Liver (tissue), 9 donors: ENCODE measurements around the gene PCGF6. TPM values are rescaled to one million over a fixed set of nuclear protein-coding genes. Genes with fewer than 3 reads are reported as not detected.
A peak's percentile ranks its signal among the peaks of the same experiment; 100 is the strongest.

Experiments
- DNase-seq: peaks from one replicate; pipeline ENCODE4 v3.0.0-alpha.2; 2017; ENCODE audit warnings: low spot score
- H3K27ac ChIP-seq, 2 donors: one replicate each; pipeline ENCODE4 v1.7.0; 2013; ENCODE audit warnings: inconsistent platforms in 2 of 2, low read length in 2 of 2, control low read depth in 1 of 2, low read depth in 1 of 2, mild to moderate bottlenecking in 1 of 2
- H3K27me3 ChIP-seq, 4 donors: one replicate each; pipeline versions ENCODE4 v1.6.1 to v1.7.0; 2013; ENCODE audit warnings: low read length in 3 of 4, inconsistent platforms in 1 of 4, mild to moderate bottlenecking in 1 of 4, moderate library complexity in 1 of 4; ENCODE audit not compliant: control insufficient read depth in 4 of 4, insufficient read depth in 4 of 4
- H3K36me3 ChIP-seq, 4 donors: one replicate each; pipeline versions ENCODE4 v1.6.1 to v1.7.0; 2013; ENCODE audit warnings: low read length in 3 of 4, mild to moderate bottlenecking in 3 of 4, low read depth in 1 of 4, moderate library complexity in 1 of 4; ENCODE audit not compliant: control insufficient read depth in 4 of 4, insufficient read depth in 3 of 4
- H3K4me1 ChIP-seq, 4 donors: one replicate each; pipeline versions ENCODE4 v1.6.1 to v1.7.0; 2013; ENCODE audit warnings: low read length in 3 of 4, mild to moderate bottlenecking in 3 of 4, moderate library complexity in 1 of 4; ENCODE audit not compliant: control insufficient read depth in 4 of 4, insufficient read depth in 4 of 4
- H3K4me3 ChIP-seq, 3 donors: one replicate each; pipeline versions ENCODE4 v1.6.1 to v1.7.0; 2013; ENCODE audit warnings: low read length in 3 of 3, control low read depth in 1 of 3, low read depth in 1 of 3, mild to moderate bottlenecking in 1 of 3
- H3K9ac ChIP-seq, 2 donors: one replicate each; pipeline ENCODE4 v1.7.0; 2013; ENCODE audit warnings: low read length in 2 of 2, mild to moderate bottlenecking in 2 of 2, moderate library complexity in 2 of 2, control low read depth in 1 of 2, low read depth in 1 of 2
- H3K9me3 ChIP-seq, 4 donors: one replicate each; pipeline versions ENCODE4 v1.6.1 to v1.7.0; 2013; ENCODE audit warnings: low read length in 3 of 4; ENCODE audit not compliant: control insufficient read depth in 4 of 4
- ATF3 ChIP-seq: IDR thresholded peaks from 2 replicates; pipeline ENCODE4 v1.6.1; 2016; ENCODE audit warnings: antibody characterized with exemption
- CTCF ChIP-seq: fragments of 150-350 bp; IDR thresholded peaks from 2 replicates; pipeline ENCODE4 v1.5.1; 2017; ENCODE audit warnings: improper control_type of control experiment, low read depth, low read length; ENCODE audit not compliant: missing input control
- HNF4A ChIP-seq, 2 donors: conservative IDR thresholded peaks; 2 replicates each; pipeline ENCODE4 v1.6.1; 2016; ENCODE audit warnings: antibody characterized with exemption in 2 of 2, mild to moderate bottlenecking in 2 of 2
- HNF4G ChIP-seq: IDR thresholded peaks from 2 replicates; pipeline ENCODE4 v1.6.1; 2016; ENCODE audit warnings: antibody characterized with exemption
- MAX ChIP-seq: IDR thresholded peaks from 2 replicates; pipeline ENCODE4 v1.6.1; 2016; ENCODE audit warnings: antibody characterized with exemption
- NR2F2 ChIP-seq: IDR thresholded peaks from 2 replicates; pipeline ENCODE4 v1.6.1; 2016; ENCODE audit warnings: antibody characterized with exemption
- RAD21 ChIP-seq, 2 donors: IDR thresholded peaks; 2 replicates each; pipeline ENCODE4 v1.6.1; 2016; ENCODE audit warnings: antibody characterized with exemption in 2 of 2, mild to moderate bottlenecking in 2 of 2
- REST ChIP-seq: IDR thresholded peaks from 2 replicates; pipeline ENCODE4 v1.6.1; 2016; ENCODE audit warnings: antibody characterized with exemption, mild to moderate bottlenecking
- RXRA ChIP-seq, 2 donors: IDR thresholded peaks; 2 replicates each; pipeline ENCODE4 v1.6.1; 2017 to 2018; ENCODE audit warnings: antibody characterized with exemption in 2 of 2, mild to moderate bottlenecking in 1 of 2
- YY1 ChIP-seq: IDR thresholded peaks from 2 replicates; pipeline ENCODE4 v1.6.1; 2016; ENCODE audit warnings: antibody characterized with exemption, mild to moderate bottlenecking
- WGBS: extraction: QIAGEN DNeasy Blood & Tissue Kit; methylation state at CpG from one replicate; pipeline ENCODE4 v1.1.7; 2013; 5-methylcytosine and 5-hydroxymethylcytosine counted together
- polyA plus RNA-seq, 2 donors: library from polyadenylated mRNA; stranded (reverse) in 1 of 2; unstranded in 1 of 2; fragments of 200-250 nt in 1 of 2; fragments of >200 nt in 1 of 2; fragmentation: Nextera tagmentation in 1 of 2; extraction: Ambion mirVana in 1 of 2; gene quantifications; one replicate each; pipeline versions ENCODE4 v1.2.1 to v1.2.3, GENCODE V29; 2013 to 2015
- total RNA-seq, 2 donors: library from RNA; depleted of rRNA; stranded (reverse); fragments of >200 nt; gene quantifications; one replicate each; pipeline ENCODE4 v1.2.3, GENCODE V29; 2014
- donor health status: healthy.
- donor health status: healthy.
- donor health status: healthy.
- donor health status: healthy.
- donor health status: healthy.

Gene PCGF6
- total and polyA plus RNA-seq, 4 donors = 5.3 to 8.0 (median 6.2) TPM

- Histone ChIP-seq H3K9ac (no peak overlapping the region), H3K9me3 (no peaks in the 10 kb centered on the region), H3K27ac (no peak overlapping the region), H3K4me1 (peaks cover 0 to 5% (median 0%) of the 10 kb centered on the region in 4 donors), H3K36me3 (no peaks in the 10 kb centered on the region), H3K27me3 (no peaks in the 10 kb centered on the region), H3K4me3 (no peak overlapping the region)
- DNase-seq = no peak
- WGBS = 51% methylated on average over 4 of the region's 4 CpGs
- no peak for TF ChIP-seq REST
- peak; percentile 29 to 51 for TF ChIP-seq HNF4A (conservative IDR thresholded peaks at IDR 0.05)
Observed at GRCh38 chr10:103291588-103291987, 59.4 kb downstream of the PCGF6 start.

GRCh38 chr10:103287992-103288391, 62.9 kb downstream of the PCGF6 start:
- peak; percentile 37 for TF ChIP-seq YY1
- TF ChIP-seq ATF3 = no peak
- peak; percentile 35 for TF ChIP-seq MAX
- peak; percentile 64 for TF ChIP-seq REST
- no peak for TF ChIP-seq HNF4G
- TF ChIP-seq HNF4A (conservative IDR thresholded peaks at IDR 0.05) = peak; percentile 36 to 80
- peak in 1 of 2 donors; percentile 29 for TF ChIP-seq RXRA (IDR thresholded peaks at IDR 0.05)
- no peak for DNase-seq
- 55% methylated on average over 5 of the region's 5 CpGs for WGBS
- Histone ChIP-seq H3K9me3 (no peaks in the 10 kb centered on the region), H3K9ac (peak overlapping the region in 1 of 2 donors; percentile 38), H3K36me3 (no peaks in the 10 kb centered on the region), H3K4me3 (no peak overlapping the region), H3K4me1 (peaks cover 0 to 5% (median under 1%) of the 10 kb centered on the region in 4 donors), H3K27me3 (no peaks in the 10 kb centered on the region), H3K27ac (peak overlapping the region; percentile 57 to 82)

- WGBS = 50% methylated on average over 11 of the region's 11 CpGs
- H3K27me3 ChIP-seq = no peaks in the 10 kb centered on the region
- H3K9me3 ChIP-seq = no peaks in the 10 kb centered on the region
- peaks cover 0 to 5% (median under 1%) of the 10 kb centered on the region in 4 donors for H3K4me1 ChIP-seq
- DNase-seq = no peak
- no peak overlapping the region for H3K27ac ChIP-seq
- no peak overlapping the region for H3K9ac ChIP-seq
- no peak overlapping the region for H3K4me3 ChIP-seq
- no peaks in the 10 kb centered on the region for H3K36me3 ChIP-seq
- TF ChIP-seq REST = peak; percentile 37
- TF ChIP-seq HNF4A (conservative IDR thresholded peaks at IDR 0.05) = peak in 1 of 2 donors; percentile 49
- TF ChIP-seq RAD21 (IDR thresholded peaks at IDR 0.05) = no peak
- TF ChIP-seq NR2F2 = no peak
- TF ChIP-seq CTCF = no peak
- peak in 1 of 2 donors; percentile 51 for TF ChIP-seq RXRA (IDR thresholded peaks at IDR 0.05)
Observed at GRCh38 chr10:103284170-103284569, 66.8 kb downstream of the PCGF6 start.
